HG02852 (cell line): ENCODE measurements around the gene MTHFR.

Source experiments
- ATAC-seq: cut with Tn5 transposase; IDR thresholded peaks from one replicate; pipeline ENCODE4 v1.9.1; 2021; ENCODE audit warnings: mild to moderate bottlenecking, moderate library complexity; ENCODE audit not compliant: unreplicated experiment

The MTHFR gene

DNA sequence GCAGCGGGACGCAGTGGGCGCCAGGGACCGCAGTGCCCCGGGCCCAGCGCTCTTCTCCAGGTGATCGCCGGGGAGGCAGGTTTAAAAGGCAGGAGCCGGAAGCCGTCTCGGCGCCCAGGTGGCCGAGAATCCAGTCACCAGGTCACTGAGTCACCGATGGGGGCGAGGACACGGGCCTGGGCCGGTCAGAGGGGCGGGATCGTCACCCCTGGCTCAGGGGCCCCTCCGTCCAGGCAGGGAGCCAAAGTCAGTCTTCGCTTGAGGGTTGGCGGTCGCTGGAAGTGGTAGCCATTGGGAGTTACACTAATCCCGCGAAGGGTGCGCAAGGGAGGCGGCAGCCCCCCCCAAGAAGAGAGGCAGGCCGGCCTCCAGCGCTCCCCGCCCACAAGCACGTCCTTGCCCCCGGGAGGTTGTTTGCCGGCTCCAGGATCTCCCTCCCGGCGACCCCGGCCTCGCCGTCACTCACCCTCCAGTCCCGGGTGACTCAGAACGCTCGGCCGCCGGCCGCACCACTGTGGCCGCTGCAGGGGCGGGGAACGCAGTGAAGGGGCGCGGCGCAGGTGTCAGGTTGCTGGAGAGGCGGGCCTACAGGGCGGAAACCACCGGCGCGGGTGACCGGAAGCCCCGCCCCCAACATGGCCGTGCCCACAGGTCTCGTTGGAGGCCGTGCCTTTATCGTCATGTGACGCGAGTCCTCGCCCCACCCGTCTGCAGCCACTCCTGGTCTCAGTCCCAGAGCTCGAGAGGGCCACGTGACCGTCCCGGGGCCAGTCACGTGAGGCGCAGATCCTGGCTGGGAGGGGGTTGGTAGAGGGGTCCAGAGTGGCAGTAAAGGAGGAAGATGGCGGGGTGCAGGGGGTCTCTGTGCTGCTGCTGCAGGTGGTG, at the start of gene MTHFR, which contains the start of gene CLCN6:
MTHFR (minus strand) TSS at position 543 of the 885 bp plus-strand sequence. CDS start 2,848 bp downstream, outside the sequence.
CLCN6 (plus strand) TSS at position 770 of the 885 bp plus-strand sequence; CDS start at position 842, 72 bp downstream.
- ATAC-seq: peak; percentile 77

GRCh38 chr1:11855430-11855829, 49.7 kb upstream of the MTHFR start:
- ATAC-seq: no peak

DNA sequence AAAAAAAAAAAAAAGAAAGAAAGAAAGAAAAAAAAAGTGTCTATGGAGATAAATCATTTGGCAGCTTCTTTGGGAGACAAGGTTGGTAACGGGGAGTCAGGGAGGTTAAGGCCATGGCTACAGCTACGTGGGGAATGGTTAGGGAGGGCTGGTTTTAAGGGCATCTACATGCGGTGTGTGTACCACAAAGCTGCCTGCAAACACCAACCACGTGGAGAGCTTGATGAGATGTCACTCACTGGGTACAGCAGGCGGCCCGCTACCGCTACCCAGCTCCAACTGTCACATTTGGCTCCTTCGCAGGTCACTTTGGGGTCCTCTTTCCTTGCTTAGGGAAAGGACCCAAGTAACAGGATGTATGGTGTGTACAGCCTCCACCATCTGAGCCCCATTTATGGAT, 48.8 kb upstream of the MTHFR start:
- no peak for ATAC-seq

DNA sequence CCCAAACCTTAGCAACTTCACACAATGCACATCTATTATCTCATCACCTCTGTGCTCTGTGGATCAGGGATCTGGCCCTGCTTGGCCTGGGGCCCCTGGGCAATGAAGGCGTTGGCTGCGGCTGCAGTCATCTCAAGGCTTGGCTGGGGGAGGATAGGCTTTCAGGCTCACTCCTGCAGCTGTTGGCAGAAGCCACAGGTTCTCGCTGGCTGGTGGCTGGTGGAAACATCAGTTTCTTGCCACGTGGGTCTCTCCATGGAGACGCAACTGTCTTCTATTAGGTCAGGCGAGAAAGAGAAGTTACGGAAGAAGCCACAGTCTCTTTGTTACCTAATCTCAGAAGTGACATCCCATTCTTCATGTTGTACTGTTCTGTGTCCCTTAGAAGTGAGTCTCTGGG, 45.4 kb upstream of the MTHFR start:
- ATAC-seq: no peak

DNA sequence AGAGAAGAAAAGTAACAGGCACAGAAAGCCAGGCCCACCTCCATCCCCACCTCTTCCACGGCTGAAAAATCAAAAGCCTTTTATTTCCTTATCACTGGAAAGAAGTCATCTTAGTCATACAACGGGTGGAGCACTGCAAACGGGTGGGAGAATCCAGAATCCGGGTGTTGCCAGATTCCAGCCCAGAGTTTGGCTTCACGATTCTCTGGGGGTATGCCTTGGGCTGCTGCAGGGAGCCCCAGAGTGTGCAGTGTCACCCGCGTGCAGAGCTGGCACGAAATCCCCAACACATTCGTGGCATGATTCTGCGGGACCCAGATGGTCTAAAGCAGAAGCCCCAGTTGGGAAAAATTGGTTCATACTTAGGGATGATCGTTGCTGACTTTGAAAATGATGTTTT, 44.4 kb upstream of the MTHFR start:
- no peak for ATAC-seq

- ATAC-seq: no peak
These were observed 42.6 kb upstream of the MTHFR start for GRCh38 chr1:11848373-11848700.

DNA sequence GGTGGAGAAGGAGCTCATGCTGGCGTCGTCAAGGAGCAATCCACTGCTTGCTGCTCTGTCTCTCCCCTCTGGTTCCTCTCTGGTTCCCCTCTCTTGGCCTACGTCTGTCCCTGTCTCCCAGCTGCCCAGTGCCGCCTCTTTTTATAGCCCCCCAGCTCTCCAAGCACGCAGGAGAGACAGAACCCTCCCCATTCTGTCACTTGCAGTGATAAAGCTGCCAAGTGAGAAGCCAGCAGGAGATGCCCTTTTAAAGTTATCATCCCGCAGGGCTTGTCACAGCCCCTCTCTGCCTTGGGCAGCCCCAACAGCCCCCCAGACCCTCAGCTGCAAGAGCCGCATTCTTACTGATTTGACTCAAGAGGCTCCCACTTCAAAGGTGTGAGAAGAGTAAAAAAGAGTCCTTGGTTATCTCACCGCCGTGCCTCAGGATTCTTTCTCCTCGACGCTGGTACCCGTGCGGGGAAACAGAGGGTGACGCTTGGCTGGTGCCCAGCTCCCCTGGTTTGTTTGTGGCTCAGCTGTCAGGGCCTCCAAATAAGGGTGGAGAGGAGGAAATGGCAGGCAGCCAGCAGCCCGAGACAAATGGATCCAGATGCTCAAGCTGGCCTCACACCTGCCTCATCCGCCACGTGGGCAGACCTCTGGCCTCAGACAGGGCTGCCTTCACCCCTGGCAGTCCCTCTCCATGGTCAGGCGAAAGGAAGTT, 42.1 kb upstream of the MTHFR start, which contains the start of gene NPPA:
NPPA (minus strand) TSS at position 117 of the 706 bp plus-strand sequence; CDS start at position 18, 99 bp downstream.
- ATAC-seq: no peak

DNA sequence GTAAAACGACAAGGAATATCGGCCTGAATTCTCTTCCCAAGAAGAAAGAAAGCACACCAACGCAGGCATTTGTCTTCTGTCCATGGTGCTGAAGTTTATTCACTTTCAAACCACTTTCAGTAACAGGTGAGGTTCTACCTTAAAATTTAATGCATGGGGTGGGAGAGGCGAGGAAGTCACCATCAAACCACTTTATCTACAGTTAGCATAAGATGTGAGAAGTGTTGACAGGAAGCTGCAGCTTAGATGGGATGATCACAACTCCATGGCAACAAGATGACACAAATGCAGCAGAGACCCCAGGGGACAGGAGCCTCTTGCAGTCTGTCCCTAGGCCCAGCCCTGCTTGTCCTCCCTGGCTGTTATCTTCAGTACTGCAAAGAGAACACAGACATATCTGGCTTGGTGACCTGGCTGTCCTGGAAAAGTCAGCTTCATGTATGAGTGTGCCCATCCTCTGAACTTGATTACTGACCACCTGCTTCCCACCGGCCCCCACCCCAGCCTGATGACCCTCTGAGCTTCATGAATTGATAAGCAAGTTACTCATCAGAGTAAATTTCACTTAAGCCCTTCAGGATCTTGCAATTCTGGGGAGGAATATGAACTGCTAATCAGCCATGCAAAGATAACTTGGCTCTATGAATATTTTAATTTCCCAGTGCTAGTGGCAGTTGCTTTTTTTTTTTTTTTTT, 40.0 kb upstream of the MTHFR start:
- ATAC-seq: no peak

- ATAC-seq: no peak
These were observed 36.6 kb upstream of the MTHFR start for GRCh38 chr1:11842154-11843041.

GRCh38 chr1:11841245-11842153, 35.7 kb upstream of the MTHFR start:
- ATAC-seq: no peak

DNA sequence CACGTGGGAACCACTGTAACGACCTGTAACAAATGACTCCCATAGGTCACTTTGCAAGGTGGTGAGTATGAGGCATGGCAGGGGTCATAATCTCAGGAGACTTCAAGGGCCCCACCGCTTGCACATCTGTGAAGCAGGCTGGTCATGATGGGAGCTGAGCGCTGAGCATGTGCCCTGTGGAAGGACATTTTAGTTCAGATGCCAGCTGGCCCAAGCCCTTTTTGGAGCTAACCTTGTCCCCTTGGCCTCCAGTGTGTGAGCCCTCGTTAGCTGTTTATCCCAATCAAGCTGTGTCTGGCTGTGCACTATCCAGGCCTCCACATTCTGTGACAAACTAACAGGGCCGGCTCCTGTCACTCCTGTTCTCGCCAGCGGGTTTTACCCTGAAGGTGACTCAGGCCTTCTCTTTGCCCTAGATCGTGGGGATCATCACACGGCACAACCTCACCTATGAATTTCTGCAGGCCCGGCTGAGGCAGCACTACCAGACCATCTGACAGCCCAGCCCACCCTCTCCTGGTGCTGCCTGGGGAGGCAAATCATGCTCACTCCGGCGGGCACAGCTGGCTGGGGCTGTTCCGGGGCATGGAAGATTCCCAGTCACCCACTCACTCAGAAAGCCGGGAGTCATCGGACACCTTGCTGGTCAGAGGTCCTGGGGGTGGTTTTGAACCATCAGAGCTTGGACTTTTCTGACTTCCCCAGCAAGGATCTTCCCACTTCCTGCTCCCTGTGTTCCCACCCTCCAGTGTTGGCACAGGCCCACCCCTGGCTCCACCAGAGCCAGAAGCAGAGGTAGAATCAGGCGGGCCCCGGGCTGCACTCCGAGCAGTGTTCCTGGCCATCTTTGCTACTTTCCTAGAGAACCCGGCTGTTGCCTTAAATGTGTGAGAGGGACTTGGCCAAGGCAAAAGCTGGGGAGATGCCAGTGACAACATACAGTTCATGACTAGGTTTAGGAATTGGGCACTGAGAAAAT, 34.3 kb upstream of the MTHFR start:
- no peak for ATAC-seq

GRCh38 chr1:11838349-11839272, 32.8 kb upstream of the MTHFR start:
- ATAC-seq: no peak

DNA sequence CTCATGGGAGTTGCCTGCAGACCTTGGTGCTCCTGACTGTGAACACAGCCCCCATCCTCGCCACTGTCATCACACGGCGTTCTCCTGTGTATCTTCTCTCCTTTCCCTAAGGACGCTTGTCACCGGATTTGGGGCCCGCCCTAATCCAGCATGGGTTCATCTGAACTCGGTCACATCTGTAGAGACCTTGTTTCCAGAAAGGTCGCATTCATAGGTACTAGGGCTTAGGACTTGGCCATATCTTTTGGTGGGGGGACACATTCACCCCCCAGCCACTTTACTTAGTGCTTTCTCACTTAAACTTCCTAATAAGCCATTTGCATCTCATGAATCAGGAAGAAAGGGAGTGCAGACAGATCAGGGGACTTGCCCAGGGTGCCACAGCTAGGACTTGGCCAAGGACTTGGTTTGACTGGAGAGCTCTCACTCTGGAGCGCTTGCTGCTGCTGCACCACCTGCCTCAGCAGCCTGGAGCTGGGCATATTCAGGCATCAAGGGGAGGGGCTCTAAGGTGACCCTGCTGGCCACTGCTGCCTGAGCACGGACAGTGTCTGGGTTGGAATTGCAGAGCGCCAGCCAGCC, 32.1 kb upstream of the MTHFR start:
- no peak for ATAC-seq

DNA sequence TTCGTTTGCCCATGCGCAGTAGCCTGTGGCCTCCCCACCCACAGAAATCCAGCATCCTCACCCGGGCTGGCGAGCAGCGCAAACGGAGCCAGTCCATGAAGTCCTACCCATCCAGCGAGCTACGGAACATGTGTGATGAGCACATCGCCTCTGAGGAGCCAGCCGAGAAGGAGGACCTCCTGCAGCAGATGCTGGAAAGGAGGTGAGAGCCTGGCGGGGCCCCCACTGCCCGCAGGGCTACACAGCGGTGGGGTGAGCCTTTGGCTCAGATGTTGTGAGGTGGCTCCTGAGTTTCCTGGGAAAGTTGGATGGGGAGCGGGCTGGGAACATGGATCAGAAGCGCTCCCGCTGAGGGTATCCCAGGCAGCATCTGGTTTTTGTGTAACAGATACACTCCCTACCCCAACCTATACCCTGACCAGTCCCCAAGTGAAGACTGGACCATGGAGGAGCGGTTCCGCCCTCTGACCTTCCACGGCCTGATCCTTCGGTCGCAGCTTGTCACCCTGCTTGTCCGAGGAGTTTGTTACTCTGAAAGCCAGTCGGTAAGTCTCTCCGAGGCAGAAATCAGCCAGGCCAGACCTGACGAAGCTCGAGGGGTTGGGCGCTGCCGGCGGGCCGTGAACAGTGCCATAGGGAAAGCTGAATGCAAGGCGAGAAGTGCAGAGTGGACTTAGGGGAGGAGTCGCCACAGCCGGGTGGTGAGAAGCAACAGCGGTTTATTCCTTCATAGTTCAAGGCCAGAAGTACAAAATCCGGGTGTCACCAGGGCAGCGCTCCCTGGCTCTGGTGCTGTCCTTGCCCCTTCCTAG, 31.4 kb upstream of the MTHFR start:
- no peak for ATAC-seq

DNA sequence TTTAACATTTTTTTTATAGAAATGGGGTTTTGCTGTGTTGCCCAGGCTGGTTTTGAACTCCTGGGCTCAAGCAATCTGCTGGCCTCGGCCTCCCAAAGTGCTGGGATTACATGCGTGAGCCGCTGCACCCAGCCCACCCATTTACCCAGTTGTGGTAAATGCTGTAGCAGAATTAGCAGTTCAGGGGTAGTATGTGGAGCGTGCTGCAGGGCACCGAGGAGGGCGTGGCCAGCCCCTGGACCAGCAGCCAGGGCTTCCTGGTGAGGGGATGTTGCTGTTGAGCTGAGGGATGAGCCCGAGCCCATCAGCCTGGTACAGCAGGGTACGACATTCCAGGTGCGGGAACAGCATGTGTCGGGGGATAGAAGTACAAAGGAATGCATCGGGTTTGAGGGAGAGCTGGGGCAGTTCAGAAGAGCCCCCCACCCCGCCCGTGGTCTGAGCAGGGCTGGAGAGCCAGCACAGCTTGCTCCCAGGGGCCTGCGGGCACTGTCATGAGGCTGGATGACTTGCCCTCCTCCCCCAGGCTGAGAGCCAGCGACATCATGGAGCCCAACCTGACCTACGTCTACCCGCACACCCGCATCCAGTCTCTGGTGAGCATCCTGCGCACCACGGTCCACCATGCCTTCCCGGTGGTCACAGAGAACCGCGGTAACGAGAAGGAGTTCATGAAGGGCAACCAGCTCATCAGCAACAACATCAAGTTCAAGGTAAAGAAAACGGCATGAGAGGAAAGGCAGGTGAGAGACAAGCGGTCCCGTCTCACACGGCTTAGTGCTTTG, 29.9 kb upstream of the MTHFR start:
- no peak for ATAC-seq
